Heart right ventricle (tissue), 16 donors: ENCODE data around the gene IAPP. TPM values are rescaled to one million over a fixed set of nuclear protein-coding genes. Genes with fewer than 3 reads are reported as not detected.
"Not testable (repeated sequence)": the region's sequence is repeated elsewhere in the genome, so short reads cannot be mapped to it uniquely, and the experiment has no call there.

Experiments used
- ATAC-seq, 8 donors: fragments of 200-7000 bp; cut with Tn5 transposase; one replicate each; pipeline ENCODE4 v1.9.1; 2020; ENCODE audit warnings: mild to moderate bottlenecking in 8 of 8, moderate library complexity in 8 of 8, moderate number of reproducible peaks in 1 of 8
- DNase-seq, 2 donors: peaks; one replicate each; pipeline ENCODE4 v3.0.0-alpha.2; 2020
- H3K27ac ChIP-seq, 10 donors: fragments of 200-600 bp; sonication (generic) in 2 of 10; one replicate each; pipeline versions ENCODE4 v1.5.0 to v1.8.0; 2020 to 2022; ENCODE audit warnings: mild to moderate bottlenecking in 3 of 10
- H3K27me3 ChIP-seq, 7 donors: fragments of 200-600 bp; one replicate each; pipeline ENCODE4 v1.8.0; 2021 to 2022; ENCODE audit warnings: mild to moderate bottlenecking in 2 of 7
- H3K36me3 ChIP-seq, 9 donors: fragments of 200-600 bp; sonication (generic) in 1 of 9; one replicate each; pipeline versions ENCODE4 v1.5.0 to v1.8.0; 2020 to 2022; ENCODE audit warnings: mild to moderate bottlenecking in 2 of 9
- H3K4me1 ChIP-seq, 9 donors: fragments of 200-600 bp; sonication (generic) in 1 of 9; one replicate each; pipeline versions ENCODE4 v1.5.0 to v1.8.0; 2020 to 2022; ENCODE audit warnings: mild to moderate bottlenecking in 4 of 9
- H3K4me3 ChIP-seq, 10 donors: fragments of 200-600 bp; sonication (generic) in 2 of 10; one replicate each; pipeline versions ENCODE4 v1.5.0 to v1.8.0; 2020 to 2022; ENCODE audit warnings: mild to moderate bottlenecking in 7 of 10, moderate library complexity in 2 of 10
- H3K9me3 ChIP-seq, 11 donors: fragments of 200-600 bp in 10 of 11; sonication (generic) in 2 of 11; one replicate each; pipeline versions ENCODE4 v1.5.0 to v1.8.0; 2013 to 2022; ENCODE audit warnings: mild to moderate bottlenecking in 2 of 11, control low read depth in 1 of 11, moderate library complexity in 1 of 11
- WGBS, 2 donors: extraction: QIAGEN DNeasy Blood & Tissue Kit; methylation state at CpG; one replicate each; pipeline ENCODE4 v1.1.7; 2013; ENCODE audit warnings: inconsistent platforms in 1 of 2; 5-methylcytosine and 5-hydroxymethylcytosine counted together
- intact Hi-C, 10 donors: fragments of 100-400 bp; cut with DNase I; formaldehyde crosslinking; loops; one replicate each; pipeline versions ENCODE4 v1.11.1 to v1.14.2; 2022
- polyA plus RNA-seq, 2 donors: library from polyadenylated mRNA; stranded (reverse); fragments of 200-250 nt; gene quantifications; one replicate each; pipeline ENCODE4 v1.2.3, GENCODE V29; 2013
- total RNA-seq, 10 donors: library from RNA; stranded (reverse); fragmentation: NEBNext Ultra II Directional in 3 of 10; extraction: Animal tissue kit (Norgen Biotek cat#: 25700) in 3 of 10; gene quantifications; one replicate each; pipeline versions ENCODE4 v1.2.1 to v1.2.4, GENCODE V29; 2021 to 2023
- TF ChIP-seq, protein P1 (sequence below), 9 donors: fragments of 200-600 bp; sonication (generic) in 2 of 9; IDR thresholded peaks; one replicate each; pipeline versions ENCODE4 v1.5.0 to v1.8.0; 2021 to 2022; ENCODE audit warnings: antibody characterized with exemption in 9 of 9, mild to moderate bottlenecking in 5 of 9, moderate library complexity in 1 of 9
- donor health status: Arrhythmogenic right ventricular cardiomyopathy.
- donor health status: ischemic (EF 13 %, LVEDD 7.1; RV severe dilation, severe dysfunction).
- donor health status: healthy with polysubstance abuse.
- donor health status: DM: no; HTN: yes; CAD: no.
- donor health status: DM: no; HTN: no; CAD: no.
- donor health status: ischemic (EF 25% LVEDD 6.9; RV normal size, moderate dysfunction).
- donor health status: ischemic (EF 25% LVEDD 5.7; RV mildly dilated, moderate dysfunction).
- donor health status: healthy.
- donor health status: DM: yes; HTN: yes; CAD: no.
- donor health status: Ischemic cardiomyopathy.
- donor health status: ischemic (EF 35%, LVEDD 5.7; RV mildly dilated, moderate dysfunction).
- donor health status: nonischemic (EF 11% LVEDD 7.7; RV severe dilation, severe dysfunction).
- donor health status: DM: yes; HTN: yes; CAD: no.
- donor health status: PGD.
- donor health status: ischemic (EF 29% LVEDD 5.4; RV normal size, mild dysfunction).
- donor health status: nonischemic (EF 23%, LVEDD 6.1; RV moderate dilation, normal function).

Gene IAPP
- total and polyA plus RNA-seq, 12 donors: 0.09 TPM; not detected in 11

DNA sequence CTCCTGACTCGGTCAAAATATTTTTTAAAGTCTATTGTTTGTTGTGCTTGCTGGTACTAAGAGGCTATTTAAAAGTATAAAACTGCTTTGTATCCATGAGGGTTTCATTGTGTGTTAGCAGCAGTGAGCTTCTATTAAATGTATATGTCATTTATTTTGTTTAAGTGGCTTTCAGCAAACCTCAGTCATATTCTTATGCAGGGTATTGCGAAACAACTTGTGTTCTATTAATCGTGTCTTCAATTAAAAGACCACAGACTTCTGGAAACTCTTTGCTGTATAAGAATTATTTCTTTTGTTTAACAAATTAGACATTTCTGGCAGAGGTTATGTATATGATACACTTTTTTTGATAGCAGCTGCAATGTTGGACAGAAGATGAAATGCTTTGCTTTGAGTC lies 6.5 kb downstream of the IAPP start:
- WGBS, 2 donors: 87 to 89% methylated on average over 3 of the region's 3 CpGs
- no peak for ATAC-seq
- no peaks in the 10 kb centered on the region for H3K4me1 ChIP-seq
- no peaks in the 10 kb centered on the region for H3K36me3 ChIP-seq
- H3K4me3 ChIP-seq: no peak overlapping the region
- no peaks in the 10 kb centered on the region for H3K9me3 ChIP-seq
- no peak overlapping the region for H3K27ac ChIP-seq
- intact Hi-C loops: no loop called here
- TF ChIP-seq, protein P1, sequence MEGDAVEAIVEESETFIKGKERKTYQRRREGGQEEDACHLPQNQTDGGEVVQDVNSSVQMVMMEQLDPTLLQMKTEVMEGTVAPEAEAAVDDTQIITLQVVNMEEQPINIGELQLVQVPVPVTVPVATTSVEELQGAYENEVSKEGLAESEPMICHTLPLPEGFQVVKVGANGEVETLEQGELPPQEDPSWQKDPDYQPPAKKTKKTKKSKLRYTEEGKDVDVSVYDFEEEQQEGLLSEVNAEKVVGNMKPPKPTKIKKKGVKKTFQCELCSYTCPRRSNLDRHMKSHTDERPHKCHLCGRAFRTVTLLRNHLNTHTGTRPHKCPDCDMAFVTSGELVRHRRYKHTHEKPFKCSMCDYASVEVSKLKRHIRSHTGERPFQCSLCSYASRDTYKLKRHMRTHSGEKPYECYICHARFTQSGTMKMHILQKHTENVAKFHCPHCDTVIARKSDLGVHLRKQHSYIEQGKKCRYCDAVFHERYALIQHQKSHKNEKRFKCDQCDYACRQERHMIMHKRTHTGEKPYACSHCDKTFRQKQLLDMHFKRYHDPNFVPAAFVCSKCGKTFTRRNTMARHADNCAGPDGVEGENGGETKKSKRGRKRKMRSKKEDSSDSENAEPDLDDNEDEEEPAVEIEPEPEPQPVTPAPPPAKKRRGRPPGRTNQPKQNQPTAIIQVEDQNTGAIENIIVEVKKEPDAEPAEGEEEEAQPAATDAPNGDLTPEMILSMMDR (IDR thresholded peaks at IDR 0.05): no peak
- H3K27me3 ChIP-seq: peaks cover 0 to 8% (median 0%) of the 10 kb centered on the region in 7 donors
- DNase-seq: no peak

DNA sequence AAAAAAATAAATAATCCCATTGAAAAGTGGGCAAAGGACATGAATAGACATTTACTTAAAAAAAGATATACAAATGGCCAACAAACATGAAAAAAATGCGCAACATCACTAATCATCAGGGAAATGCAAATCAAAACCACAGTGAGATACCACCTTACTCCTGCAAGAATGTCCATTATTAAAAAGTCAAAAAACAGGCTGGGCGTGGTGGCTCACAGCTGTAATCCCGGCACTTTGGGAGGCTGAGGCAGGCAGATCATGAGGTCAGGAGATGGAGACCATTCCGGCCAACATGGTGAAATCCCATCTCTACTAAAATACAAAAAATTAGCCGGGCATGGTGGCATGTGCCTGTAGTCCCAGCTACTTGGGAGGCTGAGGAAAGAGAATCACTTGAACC lies 8.6 kb downstream of the IAPP start:
- H3K36me3 ChIP-seq, DNase-seq, H3K27ac ChIP-seq, H3K4me1 ChIP-seq, H3K9me3 ChIP-seq, H3K4me3 ChIP-seq, intact Hi-C loops, H3K27me3 ChIP-seq, ATAC-seq: not testable (repeated sequence)
- 85 to 90% methylated on average over 5 of the region's 5 CpGs for WGBS, 2 donors

DNA sequence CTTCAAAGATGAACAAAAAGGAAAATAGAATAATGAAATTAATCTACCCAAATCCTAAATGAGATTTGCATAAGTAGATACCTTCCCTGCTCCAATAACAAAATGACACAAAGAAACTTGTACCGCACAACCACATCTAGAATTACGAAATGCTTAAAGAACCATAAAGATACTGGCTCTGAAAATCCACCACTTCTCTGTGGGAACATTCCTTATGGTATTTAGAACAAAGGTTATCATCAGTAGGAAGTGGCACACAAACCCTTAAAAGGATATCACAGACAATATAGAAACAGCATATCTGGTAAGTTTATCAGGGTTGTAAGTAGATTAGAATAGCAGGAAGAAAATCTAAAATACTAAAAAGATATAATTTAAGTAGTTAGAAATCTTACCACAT lies 11.6 kb downstream of the IAPP start:
- H3K4me3 ChIP-seq: no peak overlapping the region
- WGBS, 2 donors: 65 to 70% methylated on average over 2 of the region's 2 CpGs
- H3K4me1 ChIP-seq: no peaks in the 10 kb centered on the region
- ATAC-seq (no peak), DNase-seq (no peak)
- no peak overlapping the region for H3K27ac ChIP-seq
- no peaks in the 10 kb centered on the region for H3K36me3 ChIP-seq
- TF ChIP-seq, protein P1 (IDR thresholded peaks at IDR 0.05): no peak
- intact Hi-C loops: no loop called here
- no peaks in the 10 kb centered on the region for H3K9me3 ChIP-seq
- no peaks in the 10 kb centered on the region for H3K27me3 ChIP-seq

DNA sequence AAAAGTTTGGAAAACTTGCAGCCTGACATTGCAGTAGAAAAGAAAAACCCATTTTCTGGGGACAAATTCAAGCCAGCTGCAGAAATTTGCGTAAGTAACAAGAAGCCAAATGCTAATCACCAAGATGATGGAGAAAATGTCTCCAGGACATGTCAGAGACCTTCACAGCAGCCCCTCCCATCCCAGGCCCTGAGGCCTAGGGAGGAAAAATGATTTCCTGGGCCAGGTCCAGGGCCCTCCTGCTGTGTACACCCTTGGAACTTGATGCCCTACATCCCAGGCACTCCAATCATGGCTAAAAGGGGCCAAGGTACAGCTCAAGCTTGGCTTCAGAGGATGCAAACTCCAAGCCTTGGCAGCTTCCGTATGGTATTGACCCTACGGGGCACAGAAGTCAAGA lies 14.5 kb downstream of the IAPP start:
- no peak overlapping the region for H3K4me3 ChIP-seq
- H3K27me3 ChIP-seq: peaks cover 0 to 2% (median 0%) of the 10 kb centered on the region in 7 donors
- no peaks in the 10 kb centered on the region for H3K4me1 ChIP-seq
- H3K27ac ChIP-seq: no peak overlapping the region
- H3K36me3 ChIP-seq: no peaks in the 10 kb centered on the region
- 86 to 93% methylated on average over 3 of the region's 3 CpGs for WGBS, 2 donors
- H3K9me3 ChIP-seq: no peaks in the 10 kb centered on the region
- intact Hi-C loops: no loop called here
- TF ChIP-seq, protein P1 (IDR thresholded peaks at IDR 0.05): no peak
- DNase-seq (no peak), ATAC-seq (no peak)

DNA sequence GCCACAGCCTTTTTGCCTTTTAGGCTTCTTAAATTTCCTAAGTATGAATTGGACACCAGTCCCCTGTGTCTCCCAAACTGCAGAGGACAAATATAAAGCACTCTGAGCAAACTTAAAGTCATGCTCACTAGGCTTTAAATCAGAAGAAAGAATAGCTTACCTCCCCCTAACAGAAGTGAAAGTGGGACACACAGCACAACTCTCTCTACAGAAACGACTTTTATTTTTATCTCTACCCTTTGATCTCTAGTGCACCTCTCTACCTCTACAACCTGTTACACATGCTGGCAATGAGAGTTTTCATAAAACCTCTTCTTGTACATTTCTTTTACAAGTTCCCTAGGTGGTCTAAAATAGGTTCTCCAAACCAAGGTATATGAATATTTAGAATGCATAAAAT lies 19.7 kb downstream of the IAPP start:
- no peak for DNase-seq
- H3K27ac ChIP-seq: no peak overlapping the region
- peaks cover 0 to 8% (median 0%) of the 10 kb centered on the region in 7 donors for H3K27me3 ChIP-seq
- no peaks in the 10 kb centered on the region for H3K4me1 ChIP-seq
- ATAC-seq: no peak
- WGBS, 2 donors: 16 to 20% methylated on average over 1 of the region's 1 CpG
- H3K9me3 ChIP-seq: no peaks in the 10 kb centered on the region
- TF ChIP-seq, protein P1 (IDR thresholded peaks at IDR 0.05): no peak
- H3K4me3 ChIP-seq: no peak overlapping the region
- H3K36me3 ChIP-seq: no peaks in the 10 kb centered on the region
- intact Hi-C loops: no loop called here

DNA sequence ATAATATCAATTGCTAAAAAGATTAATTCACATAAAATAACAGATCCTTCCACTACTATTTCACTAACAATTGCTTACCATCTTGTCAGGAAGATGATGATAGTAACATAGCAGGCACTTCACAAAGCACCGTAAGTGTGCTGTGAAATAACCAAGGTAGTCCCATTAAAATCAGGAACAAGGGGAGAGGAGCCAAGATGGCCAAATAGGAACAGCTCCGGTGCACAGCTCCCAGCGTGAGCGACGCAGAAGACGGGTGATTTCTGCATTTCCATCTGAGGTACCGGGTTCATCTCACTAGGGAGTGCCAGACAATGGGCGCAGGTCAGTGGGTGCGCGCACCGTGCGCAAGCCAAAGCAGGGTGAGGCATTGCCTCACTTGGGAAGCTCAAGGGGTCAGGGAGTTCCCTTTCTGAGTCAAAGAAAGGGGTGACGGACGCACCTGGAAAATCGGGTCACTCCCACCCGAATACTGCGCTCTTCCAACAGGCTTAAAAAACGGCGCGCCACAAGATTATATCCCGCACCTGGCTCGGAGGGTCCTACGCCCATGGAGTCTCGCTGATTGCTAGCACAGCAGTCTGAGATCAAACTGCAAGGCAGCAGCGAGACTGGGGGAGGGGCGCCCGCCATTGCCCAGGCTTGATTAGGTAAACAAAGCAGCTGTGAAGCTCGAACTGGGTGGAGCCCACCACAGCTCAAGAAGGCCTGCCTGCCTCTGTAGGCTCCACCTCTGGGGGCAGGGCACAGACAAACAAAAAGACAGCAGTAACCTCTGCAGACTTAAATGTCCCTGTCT lies 22.3 kb downstream of the IAPP start:
- H3K4me1 ChIP-seq, DNase-seq, H3K4me3 ChIP-seq, ATAC-seq, H3K27me3 ChIP-seq, intact Hi-C loops, H3K36me3 ChIP-seq, H3K9me3 ChIP-seq, H3K27ac ChIP-seq: not testable (repeated sequence)
- WGBS, 2 donors: 87 to 91% methylated on average over 26 to 27 of the region's 28 CpGs
